ENCODE data around the gene PPFIBP2.
"Not testable (repeated sequence)": the region's sequence is repeated elsewhere in the genome, so short reads cannot be mapped to it uniquely, and the experiment has no call there.

- TF ChIP-seq CTCF (IDR thresholded peaks at IDR 0.05; ENCODE audit: insufficient read depth, low read depth, low read length); EZH2 (IDR thresholded peaks at IDR 0.05; ENCODE audit: insufficient read depth, low read length): not testable (repeated sequence)
Measured at GRCh38 chr11:7663531-7663930, 149.7 kb downstream of the PPFIBP2 start.
